ENCODE results near the gene DHX58. TPM values are rescaled to one million over a fixed set of nuclear protein-coding genes. Genes with fewer than 3 reads are reported as not detected.

The DHX58 gene
- total and polyA plus RNA-seq, 2 of the 4 experiments (the other 2 are of a cell fraction), result 1.1 to 2.8 TPM

DNA sequence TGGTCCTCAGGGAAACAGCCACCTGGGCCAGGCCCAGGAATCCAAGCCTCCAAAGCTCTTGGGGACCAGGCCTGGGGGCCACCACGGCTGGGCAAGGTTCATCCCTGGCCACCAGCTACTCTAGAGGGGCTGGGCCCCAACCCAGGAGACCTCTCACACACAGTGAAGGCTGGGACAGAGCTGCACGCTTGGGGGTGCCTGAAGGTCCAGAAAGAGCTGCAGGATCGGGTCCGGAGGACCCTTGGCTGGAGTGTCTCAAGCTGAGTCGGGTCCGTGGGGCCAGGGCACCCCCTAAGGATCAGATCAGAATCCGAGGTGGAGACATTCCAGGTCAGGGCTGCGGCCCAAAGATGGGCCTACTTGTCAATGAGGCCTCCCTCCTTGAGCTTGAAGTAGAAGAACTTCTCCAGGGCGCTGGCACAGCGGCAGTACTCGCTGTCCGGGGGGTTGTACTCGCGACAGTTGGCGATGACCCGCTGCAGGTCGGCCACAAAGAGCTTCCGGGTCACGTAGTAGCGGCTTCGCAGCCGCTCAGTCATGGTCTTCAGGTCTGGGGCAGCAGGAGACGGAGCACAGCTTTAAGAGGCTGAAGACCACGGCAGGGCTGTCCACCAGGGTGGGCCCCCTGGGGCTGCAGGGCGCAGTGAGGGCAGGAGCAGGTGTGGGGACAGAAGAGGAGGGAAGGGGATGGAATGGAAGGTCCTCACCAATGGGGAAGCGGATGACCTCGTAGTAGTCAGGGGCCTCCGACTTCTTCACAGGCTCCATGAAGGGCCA lies 967 bp upstream of the DHX58 start:
- H2AK9ac ChIP-seq (replicated peaks; ENCODE audit: low read depth, low read length, poor library complexity), result peak overlapping the region; percentile 92
- peaks cover 17% of the 10 kb centered on the region for H3K36me3 ChIP-seq (ENCODE audit: control insufficient read depth, insufficient read depth, low read length)
- H3K79me1 ChIP-seq (ENCODE audit: low read depth in 1 of 2, low read length in 2 of 2), result peaks cover 0 to 1% of the 10 kb centered on the region in 2 experiments; a peak in 1 of 4 replicates
- in situ Hi-C loops (cut with MboI; ENCODE audit: low sequenced_read_pairs) (loop anchor here (5.0 kb wide), 2 partner anchors 86 to 146 kb away; partner anchors contain the start of gene CNP), dilution Hi-C loops (cut with HindIII; ENCODE audit: low sequenced_read_pairs, unreplicated experiment) (no loop called here), intact Hi-C loops (cut with micrococcal nuclease) (no loop called here)
- no peak overlapping the region for H4K91ac ChIP-seq (ENCODE audit: insufficient read depth, low read depth, low read length)
- peaks cover 4% of the 10 kb centered on the region; the same call in 1 of the 2 replicates for H3K4me1 ChIP-seq (ENCODE audit: control insufficient read depth, insufficient read depth, low read length)
- DNase-seq (no peak), ATAC-seq (ENCODE audit: low read depth) (no peak)
- no peak overlapping the region for H2BK5ac ChIP-seq (ENCODE audit: low read depth, low read length, poor library complexity, severe bottlenecking)
- H4K8ac ChIP-seq (ENCODE audit: low read depth in 2 of 2, low read length in 2 of 2), result peak overlapping the region; percentile 83 to 97; a peak in 2 of 4 replicates
- no peaks in the 10 kb centered on the region for H3K9me3 ChIP-seq (ENCODE audit: control insufficient read depth, insufficient read depth, low read length)
- no peaks in the 10 kb centered on the region for H3K9me1 ChIP-seq (ENCODE audit: insufficient read depth, low read length)
- no peak overlapping the region for H2BK20ac ChIP-seq (ENCODE audit: low read depth, low read length)
- no peak overlapping the region for H3K14ac ChIP-seq (replicated peaks; ENCODE audit: low read depth, low read length)
- no peak overlapping the region for H2AK5ac ChIP-seq (ENCODE audit: low read depth, low read length)
- H2BK15ac ChIP-seq (ENCODE audit: low read depth, low read length), result no peak overlapping the region
- no peak overlapping the region for H3K27ac ChIP-seq (ENCODE audit: insufficient read depth, low read length)
- peak overlapping the region; percentile 24 for H2AFZ ChIP-seq (replicated peaks; ENCODE audit: low read length, poor library complexity)
- no peak overlapping the region for H2BK120ac ChIP-seq (ENCODE audit: low read depth, low read length)
- peaks cover 2% of the 10 kb centered on the region; the same call in 1 of the 2 replicates for H4K20me1 ChIP-seq (ENCODE audit: insufficient read depth, low read length)
- POLR2A ChIA-PET (ENCODE audit: unreplicated experiment), result no interaction called here
- no peak overlapping the region for H3K9ac ChIP-seq (ENCODE audit: low read depth, low read length)
- BruUV-seq (replicated peaks), result no TSS peak
- TF ChIP-seq, protein P1, sequence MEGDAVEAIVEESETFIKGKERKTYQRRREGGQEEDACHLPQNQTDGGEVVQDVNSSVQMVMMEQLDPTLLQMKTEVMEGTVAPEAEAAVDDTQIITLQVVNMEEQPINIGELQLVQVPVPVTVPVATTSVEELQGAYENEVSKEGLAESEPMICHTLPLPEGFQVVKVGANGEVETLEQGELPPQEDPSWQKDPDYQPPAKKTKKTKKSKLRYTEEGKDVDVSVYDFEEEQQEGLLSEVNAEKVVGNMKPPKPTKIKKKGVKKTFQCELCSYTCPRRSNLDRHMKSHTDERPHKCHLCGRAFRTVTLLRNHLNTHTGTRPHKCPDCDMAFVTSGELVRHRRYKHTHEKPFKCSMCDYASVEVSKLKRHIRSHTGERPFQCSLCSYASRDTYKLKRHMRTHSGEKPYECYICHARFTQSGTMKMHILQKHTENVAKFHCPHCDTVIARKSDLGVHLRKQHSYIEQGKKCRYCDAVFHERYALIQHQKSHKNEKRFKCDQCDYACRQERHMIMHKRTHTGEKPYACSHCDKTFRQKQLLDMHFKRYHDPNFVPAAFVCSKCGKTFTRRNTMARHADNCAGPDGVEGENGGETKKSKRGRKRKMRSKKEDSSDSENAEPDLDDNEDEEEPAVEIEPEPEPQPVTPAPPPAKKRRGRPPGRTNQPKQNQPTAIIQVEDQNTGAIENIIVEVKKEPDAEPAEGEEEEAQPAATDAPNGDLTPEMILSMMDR (conservative IDR thresholded peaks at IDR 0.05; ENCODE audit: low read depth, low read length), result no peak
- TF ChIP-seq, protein P2, sequence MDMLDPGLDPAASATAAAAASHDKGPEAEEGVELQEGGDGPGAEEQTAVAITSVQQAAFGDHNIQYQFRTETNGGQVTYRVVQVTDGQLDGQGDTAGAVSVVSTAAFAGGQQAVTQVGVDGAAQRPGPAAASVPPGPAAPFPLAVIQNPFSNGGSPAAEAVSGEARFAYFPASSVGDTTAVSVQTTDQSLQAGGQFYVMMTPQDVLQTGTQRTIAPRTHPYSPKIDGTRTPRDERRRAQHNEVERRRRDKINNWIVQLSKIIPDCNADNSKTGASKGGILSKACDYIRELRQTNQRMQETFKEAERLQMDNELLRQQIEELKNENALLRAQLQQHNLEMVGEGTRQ (IDR thresholded peaks at IDR 0.05; ENCODE audit: low read depth, low read length), result no peak
- no peak for TF ChIP-seq NFE2L2 (IDR thresholded peaks at IDR 0.05; ENCODE audit: low read depth, low read length)
- no peak for TF ChIP-seq MAZ (IDR thresholded peaks at IDR 0.05; ENCODE audit: borderline replicate concordance, low read depth, low read length)
- no peak for TF ChIP-seq RCOR1 (IDR thresholded peaks at IDR 0.05; ENCODE audit: insufficient replicate concordance, low read length)
- no peak for TF ChIP-seq RFX5 (IDR thresholded peaks at IDR 0.05; ENCODE audit: low read depth, low read length)
- no peak for TF ChIP-seq CEBPB (IDR thresholded peaks at IDR 0.05; ENCODE audit: low read depth, low read length)
- no peak for TF ChIP-seq FOS (IDR thresholded peaks at IDR 0.05; ENCODE audit: low read depth, low read length)
- no peak for TF ChIP-seq POLR2A (IDR thresholded peaks at IDR 0.05; ENCODE audit: low read depth, low read length)
- TF ChIP-seq MAFK (IDR thresholded peaks at IDR 0.05; ENCODE audit: low read depth, low read length), result no peak
- no peak overlapping the region for H4K5ac ChIP-seq (ENCODE audit: low read depth, low read length)
- no peaks in the 10 kb centered on the region for H3K27me3 ChIP-seq (ENCODE audit: control insufficient read depth, insufficient read depth, low read length)
- H3K4me2 ChIP-seq (ENCODE audit: low read depth, low read length), result no peak overlapping the region
- peak overlapping the region; percentile 93; the same call in 1 of the 2 replicates for H3K4ac ChIP-seq (ENCODE audit: low read depth, low read length)
- H3K4me3 ChIP-seq (ENCODE audit: insufficient read depth, low read depth, low read length), result no peak overlapping the region
- no peak overlapping the region for H3K18ac ChIP-seq (ENCODE audit: low read depth, low read length)
- H3K23ac ChIP-seq (ENCODE audit: low read depth, low read length), result no peak overlapping the region
- CTCF ChIA-PET, result interaction anchor here (0.6 to 1.3 kb wide), 4 partner anchors 49 to 151 kb away, joined by 3 read pairs; no protein-coding TSS in a partner anchor
- no peak overlapping the region for H3K56ac ChIP-seq (ENCODE audit: extremely low read depth, insufficient read depth, low read length)
- 93% methylated on average over 16 of the region's 28 CpGs; no CpG with 5 or more reads in 1 of the 2 experiments for WGBS, 2 experiments (ENCODE audit: extremely low coverage in 2 of 2, insufficient read length in 1 of 2)
